Measurements from ENCODE around the gene TMEM40.

DNA sequence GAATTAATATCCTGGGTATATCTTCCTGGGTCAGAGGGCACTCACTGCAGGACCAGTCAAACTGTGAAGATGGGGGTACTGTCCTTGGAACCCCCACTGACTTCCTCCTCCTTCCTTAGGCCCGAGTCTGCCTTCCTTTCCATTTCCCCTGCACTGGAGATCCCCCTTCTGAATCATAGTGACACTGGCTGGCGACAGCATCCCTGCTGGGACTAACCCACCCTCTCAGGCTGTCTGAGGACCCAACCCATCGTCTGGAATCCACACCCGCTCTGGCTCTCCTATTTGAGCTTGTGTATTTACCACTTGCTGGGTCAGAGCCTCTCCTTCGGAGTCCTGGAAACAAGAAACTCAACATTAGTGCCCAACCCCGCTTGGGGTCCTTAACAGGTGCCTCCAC lies 21.2 kb downstream of the TMEM40 start:
- TF ChIP-seq, protein P1, sequence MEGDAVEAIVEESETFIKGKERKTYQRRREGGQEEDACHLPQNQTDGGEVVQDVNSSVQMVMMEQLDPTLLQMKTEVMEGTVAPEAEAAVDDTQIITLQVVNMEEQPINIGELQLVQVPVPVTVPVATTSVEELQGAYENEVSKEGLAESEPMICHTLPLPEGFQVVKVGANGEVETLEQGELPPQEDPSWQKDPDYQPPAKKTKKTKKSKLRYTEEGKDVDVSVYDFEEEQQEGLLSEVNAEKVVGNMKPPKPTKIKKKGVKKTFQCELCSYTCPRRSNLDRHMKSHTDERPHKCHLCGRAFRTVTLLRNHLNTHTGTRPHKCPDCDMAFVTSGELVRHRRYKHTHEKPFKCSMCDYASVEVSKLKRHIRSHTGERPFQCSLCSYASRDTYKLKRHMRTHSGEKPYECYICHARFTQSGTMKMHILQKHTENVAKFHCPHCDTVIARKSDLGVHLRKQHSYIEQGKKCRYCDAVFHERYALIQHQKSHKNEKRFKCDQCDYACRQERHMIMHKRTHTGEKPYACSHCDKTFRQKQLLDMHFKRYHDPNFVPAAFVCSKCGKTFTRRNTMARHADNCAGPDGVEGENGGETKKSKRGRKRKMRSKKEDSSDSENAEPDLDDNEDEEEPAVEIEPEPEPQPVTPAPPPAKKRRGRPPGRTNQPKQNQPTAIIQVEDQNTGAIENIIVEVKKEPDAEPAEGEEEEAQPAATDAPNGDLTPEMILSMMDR (IDR thresholded peaks at IDR 0.05 in 4 of 5, conservative IDR thresholded peaks at IDR 0.05 in 1 of 5): no peak
- no peak for TF ChIP-seq POLR2A (IDR thresholded peaks at IDR 0.05)
